K562 (cell line): ENCODE measurements around the gene ZNF471. TPM values are rescaled to one million over a fixed set of nuclear protein-coding genes. Genes with fewer than 3 reads are reported as not detected.

ENCODE experiments used
- ATAC-seq: fragments of 200-7000 bp; cut with Tn5 transposase; 3 replicates; pipeline ENCODE4 v1.9.1; 2020; ENCODE audit warnings: moderate library complexity
- BruUV-seq: library from RNA; stranded (reverse); fragments of 400-500 nt; replicated peaks from 2 replicates; lab custom pipeline; 2021; lab: Mats Ljungman, UMichigan
- CTCF ChIA-PET: fragments of 300-600 bp; formaldehyde crosslinking; extraction: SDS; loops from one replicate; lab custom pipeline; 2021; ENCODE audit warnings: low intra/inter-chr PET ratio; lab: Yijun Ruan, JAX
- POLR2A ChIA-PET: fragments of 300-600, 350-650 bp; sonication (Branson Sonifier 250); formaldehyde crosslinking; extraction: SDS; loops from one replicate; lab custom pipeline; 2021; ENCODE audit warnings: antibody characterized with exemption, inconsistent platforms; lab: Yijun Ruan, JAX
- DNase-seq, 4 experiments: peaks; one replicate each; pipeline versions ENCODE4 v3.0.0 to v3.0.0-alpha.2; 2011 to 2018; ENCODE audit warnings: low spot score in 3 of 4, mixed read lengths in 3 of 4; ENCODE audit errors: extremely low read depth in 1 of 4
- FAIRE-seq: peaks from 2 replicates; lab custom pipeline; 2011; peaks lifted over from hg19 to GRCh38; lab: Jason Lieb, UNC
- H2AFZ ChIP-seq: 2 replicates; pipeline ENCODE4 v1.6.0; 2011; ENCODE audit warnings: low read depth, low read length, control low read depth, inconsistent platforms
- H3K27ac ChIP-seq: fragments of 200-600 bp; 3 replicates; pipeline ENCODE4 v1.8.0; 2011; ENCODE audit warnings: low read depth, mild to moderate bottlenecking, control low read depth, inconsistent platforms, low read length, moderate library complexity, mixed read lengths; ENCODE audit errors: extremely low read depth
- H3K27me3 ChIP-seq, 2 experiments: fragments of 300-600 bp in 1 of 2; 2 replicates in 1 of 2; 3 replicates in 1 of 2; pipeline versions ENCODE4 v1.6.0 to v1.8.0; 2011; ENCODE audit warnings: inconsistent platforms in 2 of 2, low read length in 2 of 2, mild to moderate bottlenecking in 1 of 2, mixed read lengths in 1 of 2, moderate library complexity in 1 of 2; ENCODE audit not compliant: control insufficient read depth in 2 of 2, insufficient read depth in 2 of 2
- H3K36me3 ChIP-seq: fragments of 300-600 bp; 3 replicates; pipeline ENCODE4 v1.8.0; 2011; ENCODE audit warnings: mild to moderate bottlenecking, low read length, inconsistent platforms; ENCODE audit not compliant: control insufficient read depth, insufficient read depth
- H3K4me1 ChIP-seq, 2 experiments: fragments of 200-600 bp in 1 of 2; replicated peaks in 1 of 2; 2 replicates in 1 of 2; 3 replicates in 1 of 2; pipeline versions ENCODE4 v1.5.1 to v1.8.0; 2011; ENCODE audit warnings: inconsistent platforms in 2 of 2, low read length in 2 of 2, mild to moderate bottlenecking in 1 of 2, mixed read lengths in 1 of 2, moderate library complexity in 1 of 2; ENCODE audit not compliant: control insufficient read depth in 2 of 2, insufficient read depth in 2 of 2
- H3K4me2 ChIP-seq: 2 replicates; pipeline ENCODE4 v1.6.1; 2011; ENCODE audit warnings: low read length, control low read depth, inconsistent platforms, mixed read lengths; ENCODE audit not compliant: insufficient read depth
- H3K4me3 ChIP-seq: fragments of 200-600 bp; sonication (generic), shearing (Covaris generic); 2 replicates; pipeline ENCODE4 v1.5.1; 2016; ENCODE audit warnings: control low read depth, inconsistent platforms
- H3K79me2 ChIP-seq: fragments of 200-600 bp; 3 replicates; pipeline ENCODE4 v1.8.0; 2011; ENCODE audit warnings: low read length, inconsistent platforms; ENCODE audit not compliant: control insufficient read depth, insufficient read depth
- H3K9ac ChIP-seq, 2 experiments: 2 replicates each; pipeline versions ENCODE4 v1.6.0 to v1.6.1; 2011; ENCODE audit warnings: low read depth in 2 of 2, low read length in 2 of 2, control low read depth in 1 of 2, inconsistent platforms in 1 of 2, mild to moderate bottlenecking in 1 of 2, mixed read lengths in 1 of 2; ENCODE audit not compliant: insufficient read depth in 1 of 2
- H3K9me1 ChIP-seq: one replicate; pipeline ENCODE4 v1.6.0; 2011; ENCODE audit warnings: inconsistent platforms, mild to moderate bottlenecking, low read length, moderate library complexity; ENCODE audit not compliant: control insufficient read depth, insufficient read depth
- H3K9me3 ChIP-seq: replicated peaks from 2 replicates; pipeline ENCODE4 v1.5.1; 2011; ENCODE audit warnings: low read depth, low read length, inconsistent platforms; ENCODE audit not compliant: control insufficient read depth, insufficient read depth
- H4K20me1 ChIP-seq: replicated peaks from 2 replicates; pipeline ENCODE4 v1.6.1; 2011; ENCODE audit warnings: low read length, inconsistent platforms, mixed read lengths; ENCODE audit not compliant: control insufficient read depth, insufficient read depth
- CEBPB ChIP-seq: fragments of 450-650 bp; IDR thresholded peaks from 2 replicates; pipeline ENCODE4 v1.6.1; 2016; ENCODE audit warnings: missing genetic modification characterization, missing compliant biosample characterization
- CEBPG ChIP-seq, 3 experiments: fragments of 200-800 bp in 1 of 3; sonication (Bioruptor generic) in 1 of 3; sonication (generic) in 1 of 3; formaldehyde crosslinking in 1 of 3; IDR thresholded peaks in 2 of 3; conservative IDR thresholded peaks in 1 of 3; 2 replicates each; pipeline versions ENCODE4 v1.6.1 to v1.8.0; 2016 to 2022; ENCODE audit warnings: missing compliant biosample characterization in 2 of 3, missing genetic modification characterization in 2 of 3, mild to moderate bottlenecking in 1 of 3, missing genetic modification reagents in 1 of 3
- KDM1A ChIP-seq, 2 experiments: fragments of 450-650 bp; IDR thresholded peaks; 2 replicates each; pipeline ENCODE4 v1.6.1; 2016; ENCODE audit warnings: mild to moderate bottlenecking in 2 of 2
- RB1 ChIP-seq: fragments of 450-650 bp; IDR thresholded peaks from 2 replicates; pipeline ENCODE4 v1.6.1; 2017; ENCODE audit warnings: low read depth, mild to moderate bottlenecking
- TAF15 ChIP-seq: fragments of 200-400 bp; formaldehyde crosslinking; IDR thresholded peaks from 2 replicates; pipeline ENCODE4 v1.6.1; 2017; ENCODE audit warnings: mild to moderate bottlenecking, low read depth, low read length, moderate library complexity
- USF2 ChIP-seq: sonication (generic); formaldehyde crosslinking; IDR thresholded peaks from 2 replicates; pipeline ENCODE4 v1.5.0; 2020; ENCODE audit warnings: missing genetic modification reagents
- WGBS: fragments of 100-300 bp; shearing (Covaris generic); methylation state at CpG from one replicate; pipeline ENCODE4 v1.1.6; 2016; ENCODE audit warnings: low coverage, mixed read lengths; ENCODE audit not compliant: insufficient coverage; ENCODE audit errors: missing lambda C conversion rate; 5-methylcytosine and 5-hydroxymethylcytosine counted together
- in situ Hi-C: fragments of 300-500 bp; cut with MboI; formaldehyde crosslinking; loops from 4 replicates; pipeline ENCODE4 v1.15.0; 2018; ENCODE audit warnings: inconsistent platforms, mixed read lengths
- intact Hi-C: fragments of 100-400 bp; cut with micrococcal nuclease; formaldehyde crosslinking; loops from 2 replicates; pipeline ENCODE4 v1.14.2; 2022
- polyA plus RNA-seq, 8 experiments: library from polyadenylated mRNA; depleted of rRNA in 4 of 8; stranded (reverse) in 5 of 8; unstranded in 3 of 8; fragments of >200 nt; fragmentation: Nextera tagmentation in 2 of 8; fragmentation: Illumina TruSeq in 1 of 8; extraction: Ambion mirVana in 2 of 8; extraction: Trizol in 1 of 8; gene quantifications; 2 replicates each; pipeline versions ENCODE4 v1.2.1 to v1.2.3, GENCODE V29; 2011 to 2014; ENCODE audit warnings: inconsistent platforms in 1 of 8, missing spikeins in 1 of 8
- total RNA-seq, 7 experiments: library from RNA; depleted of rRNA in 6 of 7; stranded (reverse); fragments of >200 nt in 6 of 7; fragmentation: Illumina TruSeq in 2 of 7; extraction: Trizol in 2 of 7; gene quantifications; 2 replicates each; pipeline versions ENCODE4 v1.2.1 to v1.2.3, GENCODE V29; 2011 to 2021; ENCODE audit warnings: low replicate concordance in 1 of 7

The ZNF471 gene
- total and polyA plus RNA-seq, 9 of the 15 experiments (the other 6 are each of a cell fraction or from before 2014, with no cell fraction given): not detected

- POLR2A ChIA-PET: no interaction called here
- no peak overlapping the region for H2AFZ ChIP-seq
- FAIRE-seq (no peak), DNase-seq (no peak), ATAC-seq (no peak)
- no peaks in the 10 kb centered on the region for H3K79me2 ChIP-seq
- intact Hi-C loops: loop anchor here (10.0 kb wide), 1 partner anchor 289 kb away; no protein-coding TSS in a partner anchor
- in situ Hi-C loops: no loop called here
- H3K27ac ChIP-seq: no peak overlapping the region
- no peaks in the 10 kb centered on the region for H3K4me1 ChIP-seq
- BruUV-seq: no TSS peak
- H3K9me3 ChIP-seq: no peaks in the 10 kb centered on the region
- TF ChIP-seq TAF15 (no peak), CEBPG (CRISPR knock-in tag; IDR thresholded peaks at IDR 0.05) (no peak), CEBPG (tag; conservative IDR thresholded peaks at IDR 0.05 in 1 of 2, IDR thresholded peaks at IDR 0.05 in 1 of 2) (peak in 1 of 2 experiments; percentile 59; a peak in 1 of 4 replicates), RB1 (no peak), CEBPB (0 out of 2 replicates have a peak, but pooled peaks have one; percentile 13), KDM1A (IDR thresholded peaks at IDR 0.05) (no peak), USF2 (CRISPR knock-in tag) (no peak)
- H3K27me3 ChIP-seq: no peaks in the 10 kb centered on the region
- CTCF ChIA-PET: no interaction called here
- no peak overlapping the region for H3K4me3 ChIP-seq
- H3K36me3 ChIP-seq: no peaks in the 10 kb centered on the region
- H3K9ac ChIP-seq: no peak overlapping the region
- WGBS: 3% methylated on average over 2 of the region's 2 CpGs
- no peak overlapping the region for H3K4me2 ChIP-seq
- H4K20me1 ChIP-seq: no peaks in the 10 kb centered on the region
- H3K9me1 ChIP-seq: no peaks in the 10 kb centered on the region
Measured at GRCh38 chr19:56543776-56544175, 36.1 kb downstream of the ZNF471 start.
